Measurements from ENCODE around the gene DUOX2.

- no peak for TF ChIP-seq CTCF (IDR thresholded peaks at IDR 0.05)
- no peak for TF ChIP-seq SIN3A (IDR thresholded peaks at IDR 0.05; ENCODE audit: borderline replicate concordance, insufficient read depth, low read depth, low read length)
These were observed 19.0 kb upstream of the DUOX2 start for GRCh38 chr15:45132844-45133560.

Data from Panc1 (cell line).